ENCODE measurements around the gene STIM1. TPM values are rescaled to one million over a fixed set of nuclear protein-coding genes. Genes with fewer than 3 reads are reported as not detected.
A peak's percentile ranks its signal among the peaks of the same experiment; 100 is the strongest.

The STIM1 gene
- total RNA-seq, 2 donors from 2014 or later = 129 to 157 TPM

DNA sequence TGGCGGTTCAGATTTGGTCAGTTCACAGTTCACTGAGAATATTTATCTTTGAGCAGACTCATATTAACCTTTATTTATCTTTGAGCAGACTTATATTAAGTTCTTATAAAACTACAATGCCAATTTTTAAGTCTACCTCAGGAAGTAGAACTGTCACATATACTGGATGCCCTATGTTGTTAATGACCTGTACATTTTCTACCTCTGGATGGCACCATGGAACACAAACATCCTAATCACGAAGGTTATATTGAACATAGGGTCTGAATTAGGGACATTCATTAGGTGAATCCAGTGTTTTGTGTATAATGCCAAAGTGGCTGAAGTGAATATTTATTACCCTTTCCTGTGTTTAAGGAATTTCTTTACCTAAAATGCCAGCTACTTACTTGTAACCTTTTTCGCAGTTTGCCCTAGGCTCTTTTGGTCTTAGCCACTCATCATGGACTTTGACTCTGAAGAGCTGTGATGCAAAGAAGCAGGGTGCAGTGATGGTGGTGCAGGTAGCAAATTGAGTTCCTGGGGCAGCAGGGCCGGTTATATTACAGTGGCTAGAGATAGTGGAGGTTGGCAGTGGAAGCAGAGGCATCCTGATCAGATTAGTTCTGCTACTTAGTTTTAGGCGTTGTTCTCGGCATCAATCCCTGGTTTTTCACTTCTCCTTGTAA is 71.8 kb downstream of the STIM1 start:
- Mint-ChIP-seq H3K4me3 (no peak overlapping the region), H3K36me3 (ENCODE audit: insufficient read depth in 2 of 2) (peaks cover 3 to 12% of the 10 kb centered on the region in 2 donors), H3K4me1 (ENCODE audit: low read depth) (peaks cover 26% of the 10 kb centered on the region), H3K9me3 (no peaks in the 10 kb centered on the region), H3K27ac (no peak overlapping the region), H3K27me3 (ENCODE audit: low read depth) (no peaks in the 10 kb centered on the region)
- ATAC-seq (replicated peaks in 1 of 2) (no peak), DNase-seq (no peak)

DNA sequence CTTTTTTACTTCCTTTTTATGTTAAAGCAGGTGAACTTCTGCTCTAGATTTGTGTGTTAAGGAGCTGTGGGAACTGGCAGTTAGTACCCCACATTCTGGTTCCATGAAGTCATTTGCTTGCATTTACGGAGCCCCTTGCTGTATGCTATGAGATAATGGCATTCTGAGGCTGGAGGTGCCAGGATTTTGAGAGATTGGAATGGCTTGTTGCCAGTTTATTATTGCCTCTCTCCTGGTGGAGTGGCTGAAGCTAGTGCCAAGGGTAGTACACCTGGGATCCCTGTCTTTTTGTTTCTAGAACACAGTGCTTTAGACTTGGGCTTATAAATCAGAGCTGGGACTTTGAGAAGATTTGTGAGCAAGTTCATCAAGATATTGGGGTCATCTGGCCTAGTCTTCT is 73.8 kb downstream of the STIM1 start:
- H3K27me3 Mint-ChIP-seq (ENCODE audit: low read depth) = no peaks in the 10 kb centered on the region
- no peak for DNase-seq
- H3K27ac Mint-ChIP-seq = no peak overlapping the region
- H3K4me1 Mint-ChIP-seq (ENCODE audit: low read depth) = peaks cover 26% of the 10 kb centered on the region
- H3K9me3 Mint-ChIP-seq = no peaks in the 10 kb centered on the region
- H3K4me3 Mint-ChIP-seq = no peak overlapping the region
- ATAC-seq (replicated peaks in 1 of 2) = no peak
- peaks cover 0 to 6% of the 10 kb centered on the region in 2 donors for H3K36me3 Mint-ChIP-seq (ENCODE audit: insufficient read depth in 2 of 2)

- no peaks in the 10 kb centered on the region for H3K27me3 Mint-ChIP-seq (ENCODE audit: low read depth)
- no peak overlapping the region for H3K4me3 Mint-ChIP-seq
- H3K36me3 Mint-ChIP-seq (ENCODE audit: insufficient read depth in 2 of 2) = peaks cover 0 to 6% of the 10 kb centered on the region in 2 donors
- ATAC-seq (replicated peaks in 1 of 2) (no peak), DNase-seq (no peak)
- no peaks in the 10 kb centered on the region for H3K9me3 Mint-ChIP-seq
- H3K27ac Mint-ChIP-seq = no peak overlapping the region
- peaks cover 30% of the 10 kb centered on the region for H3K4me1 Mint-ChIP-seq (ENCODE audit: low read depth)
Measured at GRCh38 chr11:3929649-3930048, 74.2 kb downstream of the STIM1 start.

DNA sequence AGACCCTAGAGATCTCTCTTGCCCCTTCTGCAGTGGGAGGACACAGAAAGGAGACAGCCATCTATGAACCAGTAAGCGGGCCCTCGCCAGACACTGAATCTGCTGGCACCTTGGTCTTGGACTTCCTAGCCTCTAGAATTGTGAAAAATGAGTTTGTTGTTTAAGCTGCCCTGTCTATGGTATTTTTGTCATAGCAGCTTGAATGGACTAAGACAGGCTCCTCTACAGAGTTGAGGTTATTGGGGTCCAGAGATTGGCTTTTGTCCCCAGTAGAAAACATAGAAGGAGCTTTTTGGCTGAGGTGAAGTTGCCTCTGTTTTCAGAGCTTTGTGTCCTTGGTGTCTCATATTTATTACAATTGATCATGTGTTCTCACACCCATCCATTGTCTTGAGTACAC is 77.2 kb downstream of the STIM1 start:
- H3K36me3 Mint-ChIP-seq (ENCODE audit: insufficient read depth in 2 of 2) = peaks cover 0 to 15% of the 10 kb centered on the region in 2 donors
- peaks cover 51% of the 10 kb centered on the region for H3K4me1 Mint-ChIP-seq (ENCODE audit: low read depth)
- no peaks in the 10 kb centered on the region for H3K27me3 Mint-ChIP-seq (ENCODE audit: low read depth)
- no peaks in the 10 kb centered on the region for H3K9me3 Mint-ChIP-seq
- H3K4me3 Mint-ChIP-seq = no peak overlapping the region
- ATAC-seq (replicated peaks in 1 of 2) (no peak), DNase-seq (no peak)
- no peak overlapping the region for H3K27ac Mint-ChIP-seq

DNA sequence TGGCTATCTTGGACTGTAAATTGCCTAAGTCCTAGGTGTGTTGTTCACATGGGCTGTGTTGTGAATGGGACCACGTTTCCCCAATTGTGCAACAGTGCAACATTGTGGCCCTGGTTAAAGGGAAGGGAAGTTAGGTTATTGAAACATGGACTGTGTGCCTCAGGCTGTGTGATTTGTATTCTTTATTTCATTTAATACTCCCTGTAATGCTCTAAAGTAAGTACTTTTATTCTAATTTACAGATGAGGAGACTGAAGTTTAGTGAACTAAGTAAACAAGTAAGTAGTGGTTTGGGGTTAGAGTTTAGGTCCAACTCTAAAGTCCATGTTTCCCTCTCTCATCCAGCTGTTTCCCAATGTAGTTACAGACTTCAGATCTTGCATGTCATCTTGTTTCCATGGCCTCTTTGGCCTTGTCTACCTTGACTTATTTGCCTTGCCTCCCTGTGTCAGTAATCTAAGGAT is 77.7 kb downstream of the STIM1 start:
- ATAC-seq (replicated peaks in 1 of 2) (no peak), DNase-seq (no peak)
- H3K4me1 Mint-ChIP-seq (ENCODE audit: low read depth) = peaks cover 49% of the 10 kb centered on the region
- no peak overlapping the region for H3K27ac Mint-ChIP-seq
- no peaks in the 10 kb centered on the region for H3K27me3 Mint-ChIP-seq (ENCODE audit: low read depth)
- no peak overlapping the region for H3K4me3 Mint-ChIP-seq
- no peaks in the 10 kb centered on the region for H3K9me3 Mint-ChIP-seq
- H3K36me3 Mint-ChIP-seq (ENCODE audit: insufficient read depth in 2 of 2) = peaks cover 0 to 14% of the 10 kb centered on the region in 2 donors

- no peaks in the 10 kb centered on the region for H3K9me3 Mint-ChIP-seq
- H3K27ac Mint-ChIP-seq = peak overlapping the region; percentile 43
- H3K27me3 Mint-ChIP-seq (ENCODE audit: low read depth) = no peaks in the 10 kb centered on the region
- H3K4me3 Mint-ChIP-seq = no peak overlapping the region
- peaks cover 50% of the 10 kb centered on the region for H3K4me1 Mint-ChIP-seq (ENCODE audit: low read depth)
- DNase-seq = no peak
- peaks cover 0 to 14% of the 10 kb centered on the region in 2 donors for H3K36me3 Mint-ChIP-seq (ENCODE audit: insufficient read depth in 2 of 2)
- ATAC-seq (replicated peaks in 1 of 2) = no peak
Measured at GRCh38 chr11:3934658-3935057, 79.2 kb downstream of the STIM1 start.

- Mint-ChIP-seq H3K4me1 (ENCODE audit: low read depth) (peaks cover 64% of the 10 kb centered on the region), H3K4me3 (no peak overlapping the region), H3K9me3 (no peaks in the 10 kb centered on the region), H3K36me3 (ENCODE audit: insufficient read depth in 2 of 2) (peaks cover 0 to 12% of the 10 kb centered on the region in 2 donors), H3K27ac (no peak overlapping the region), H3K27me3 (ENCODE audit: low read depth) (no peaks in the 10 kb centered on the region)
- ATAC-seq (replicated peaks in 1 of 2) (no peak), DNase-seq (no peak)
Measured at GRCh38 chr11:3936517-3936916, 81.1 kb downstream of the STIM1 start.

DNA sequence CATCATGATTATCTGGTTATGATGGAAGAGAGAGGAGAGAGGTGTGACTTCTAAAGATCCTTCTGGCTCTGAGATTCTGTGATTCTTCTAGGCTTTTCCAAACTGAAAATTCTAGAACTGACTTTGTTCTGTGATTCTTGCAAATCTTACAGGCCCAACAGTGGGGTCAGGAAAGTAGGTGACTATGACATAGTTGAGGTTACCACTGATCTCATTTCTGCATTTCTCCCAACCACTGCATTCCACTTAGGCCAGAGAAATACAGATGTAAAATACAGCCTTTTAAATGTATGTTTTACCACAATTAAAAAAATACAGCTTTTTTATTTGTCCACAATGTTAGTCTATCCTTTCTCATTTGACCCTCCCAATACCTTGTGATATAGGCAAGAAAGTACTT is 83.7 kb downstream of the STIM1 start:
- Mint-ChIP-seq H3K4me3 (peak overlapping the region in 1 of 2 donors; percentile 36), H3K27ac (peak overlapping the region; percentile 86), H3K27me3 (ENCODE audit: low read depth) (no peaks in the 10 kb centered on the region), H3K4me1 (ENCODE audit: low read depth) (peaks cover 82% of the 10 kb centered on the region), H3K9me3 (no peaks in the 10 kb centered on the region), H3K36me3 (ENCODE audit: insufficient read depth in 2 of 2) (peaks cover 0 to 11% of the 10 kb centered on the region in 2 donors)
- DNase-seq (peak in 1 of 2 donors; percentile 19), ATAC-seq (replicated peaks in 1 of 2) (peak; percentile 40 to 46)

DNA sequence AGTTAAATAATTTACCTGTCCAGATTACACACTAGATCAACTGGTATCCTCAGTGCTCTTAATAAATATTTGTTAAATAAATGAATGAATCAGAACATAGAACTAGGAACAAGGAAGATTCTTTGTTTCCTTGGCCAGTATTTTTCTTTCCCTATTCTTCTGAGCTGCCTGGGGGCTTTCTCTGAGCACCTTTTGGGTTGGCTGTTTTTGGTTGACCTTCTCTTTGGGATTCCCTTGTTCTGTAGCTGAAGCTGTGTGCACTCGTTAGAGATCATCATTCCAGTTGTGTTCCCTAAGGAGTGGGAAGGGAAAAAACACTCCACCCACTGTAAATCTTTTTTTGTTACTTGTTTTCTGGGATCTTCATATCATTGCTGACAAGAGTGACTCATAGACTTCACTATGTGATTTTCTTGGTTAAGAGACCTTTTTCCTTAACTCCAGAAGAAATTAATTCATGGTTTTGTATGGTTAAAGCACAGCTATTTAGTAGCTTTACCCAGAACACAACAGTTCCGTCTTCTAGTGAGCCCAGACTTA is 84.3 kb downstream of the STIM1 start:
- Mint-ChIP-seq H3K27ac (peak overlapping the region; percentile 17), H3K9me3 (no peaks in the 10 kb centered on the region), H3K4me3 (no peak overlapping the region), H3K36me3 (ENCODE audit: insufficient read depth in 2 of 2) (peaks cover 0 to 13% of the 10 kb centered on the region in 2 donors), H3K27me3 (ENCODE audit: low read depth) (no peaks in the 10 kb centered on the region), H3K4me1 (ENCODE audit: low read depth) (peaks cover 82% of the 10 kb centered on the region)
- no peak for DNase-seq
- ATAC-seq (replicated peaks in 1 of 2) = no peak

DNA sequence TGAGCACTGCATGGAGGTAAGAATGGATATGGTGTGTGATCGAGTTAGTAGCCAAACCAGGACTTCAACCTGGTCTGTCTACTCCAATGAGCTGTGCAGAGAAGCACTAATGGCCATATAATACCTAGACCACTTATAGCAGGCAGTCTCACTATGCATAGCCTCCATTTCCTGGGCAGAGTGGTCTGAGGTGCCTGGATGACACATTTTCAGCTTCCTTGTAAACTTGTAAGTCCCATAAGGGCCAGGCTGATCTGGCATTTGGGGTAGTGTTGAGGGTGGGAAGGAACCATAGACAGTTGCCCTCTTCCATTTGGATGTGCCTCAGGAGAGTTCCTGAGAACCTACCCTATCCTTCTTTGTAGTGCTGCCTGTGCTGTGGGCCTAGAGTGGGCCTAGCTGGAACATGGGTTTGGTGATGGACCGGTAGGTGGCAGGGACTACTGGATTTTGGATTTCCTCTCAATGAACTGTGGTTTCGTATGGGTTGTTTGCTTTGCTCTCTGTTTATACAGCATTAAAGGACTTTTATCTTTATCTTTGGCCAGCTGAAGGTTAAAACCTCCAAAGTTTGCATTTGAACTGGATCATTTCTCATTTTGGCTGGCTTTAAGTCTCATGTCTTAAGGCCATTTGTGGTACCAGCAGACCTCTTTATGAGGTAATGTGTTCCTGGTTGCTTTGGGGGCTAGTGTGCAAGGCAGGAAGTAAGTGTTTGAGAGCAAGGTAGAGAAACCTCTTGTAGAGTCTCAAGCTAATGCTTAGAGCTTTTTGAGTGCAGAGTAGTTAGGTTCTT is 86.9 kb downstream of the STIM1 start:
- Mint-ChIP-seq H3K27me3 (ENCODE audit: low read depth) (no peaks in the 10 kb centered on the region), H3K4me3 (peak overlapping the region; percentile 51 to 56), H3K27ac (peak overlapping the region; percentile 92), H3K36me3 (ENCODE audit: insufficient read depth in 2 of 2) (peaks cover 13 to 22% of the 10 kb centered on the region in 2 donors), H3K9me3 (peaks cover 1 to 2% of the 10 kb centered on the region in 2 donors), H3K4me1 (ENCODE audit: low read depth) (peaks cover 78% of the 10 kb centered on the region)
- ATAC-seq (replicated peaks in 1 of 2) (peak; percentile 37 to 53), DNase-seq (peak in 1 of 2 donors; percentile 17)

DNA sequence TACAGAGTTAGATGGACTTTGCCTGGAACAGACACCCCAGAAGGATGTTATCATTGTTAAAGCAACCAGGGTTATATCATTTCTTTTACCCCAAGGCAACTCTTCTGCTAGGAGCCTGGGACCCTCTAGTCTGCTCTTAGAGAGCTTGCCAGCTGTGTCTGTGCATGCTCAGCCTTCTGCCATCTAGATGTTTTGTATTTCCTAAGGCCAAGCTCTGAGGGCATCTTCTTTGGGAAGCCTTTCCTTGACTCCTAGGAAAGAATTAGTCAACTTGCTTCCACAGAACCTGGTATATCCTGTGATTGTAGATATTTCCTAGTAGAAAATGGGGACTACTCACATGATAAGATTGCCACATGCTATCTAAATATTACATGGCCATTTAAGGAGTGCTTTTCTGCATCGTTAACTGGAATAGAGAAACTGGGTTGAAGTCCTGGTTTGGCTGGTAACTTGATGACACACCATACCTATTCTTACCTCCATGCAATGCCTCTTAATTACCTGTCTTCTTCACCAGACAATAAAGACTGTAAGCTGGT is 87.6 kb downstream of the STIM1 start:
- no peak for DNase-seq
- Mint-ChIP-seq H3K36me3 (ENCODE audit: insufficient read depth in 2 of 2) (peaks cover 13 to 27% of the 10 kb centered on the region in 2 donors), H3K4me1 (ENCODE audit: low read depth) (peaks cover 82% of the 10 kb centered on the region), H3K9me3 (peaks cover 1 to 2% of the 10 kb centered on the region in 2 donors), H3K4me3 (peak overlapping the region in 1 of 2 donors; percentile 56), H3K27me3 (ENCODE audit: low read depth) (no peaks in the 10 kb centered on the region), H3K27ac (peak overlapping the region; percentile 92)
- ATAC-seq (replicated peaks in 1 of 2) = no peak

GRCh38 chr11:3944198-3944597 is 88.7 kb downstream of the STIM1 start:
- peaks cover 13 to 28% of the 10 kb centered on the region in 2 donors for H3K36me3 Mint-ChIP-seq (ENCODE audit: insufficient read depth in 2 of 2)
- H3K4me1 Mint-ChIP-seq (ENCODE audit: low read depth) = peaks cover 88% of the 10 kb centered on the region
- H3K9me3 Mint-ChIP-seq = peaks cover 1 to 2% of the 10 kb centered on the region in 2 donors
- no peaks in the 10 kb centered on the region for H3K27me3 Mint-ChIP-seq (ENCODE audit: low read depth)
- no peak overlapping the region for H3K4me3 Mint-ChIP-seq
- ATAC-seq (replicated peaks in 1 of 2) (no peak), DNase-seq (no peak)
- H3K27ac Mint-ChIP-seq = peak overlapping the region; percentile 84
